GM12874 (cell line): Measurements from ENCODE around the gene PHTF2.

Source experiments
- TF ChIP-seq, protein P1 (sequence below): IDR thresholded peaks from 2 replicates; pipeline ENCODE4 v1.5.1; 2011; ENCODE audit warnings: low read depth, mild to moderate bottlenecking, control low read depth, low read length, moderate library complexity; ENCODE audit not compliant: insufficient read depth

The PHTF2 gene

DNA sequence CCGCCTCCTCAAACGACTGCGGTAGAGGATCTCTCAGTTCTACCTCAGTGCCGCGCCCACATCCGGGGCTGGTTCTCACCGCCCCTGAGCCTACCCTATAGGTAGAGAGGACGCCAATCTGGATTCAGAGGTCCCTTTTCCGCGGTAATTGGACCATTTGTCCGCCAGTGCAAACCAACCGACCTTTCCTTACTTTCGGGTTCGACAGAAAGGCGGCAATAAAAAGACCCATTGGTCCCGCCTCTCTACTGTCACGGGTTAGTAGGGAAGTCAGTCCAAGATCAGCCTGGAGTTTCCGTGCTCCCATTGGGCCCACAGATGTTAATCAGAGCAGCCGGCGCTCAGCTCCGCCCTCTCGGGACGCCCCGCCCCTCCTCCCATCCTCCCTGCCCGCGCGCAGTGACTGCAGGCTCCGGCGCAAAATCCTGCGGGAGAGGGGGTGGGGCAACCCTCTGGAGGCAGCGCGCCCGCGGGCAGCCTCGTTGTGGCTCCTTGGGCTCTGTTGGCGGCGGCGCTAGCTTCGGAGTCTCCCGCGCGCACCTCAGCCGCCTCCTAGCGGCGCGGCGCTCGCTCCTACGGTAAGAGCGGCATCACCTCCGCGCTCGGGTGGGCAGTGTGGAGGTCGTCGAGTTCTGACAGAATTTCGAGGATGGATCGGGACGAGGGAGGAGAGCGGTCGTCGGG is at the start of gene PHTF2, which contains the start of gene TMEM60:
Gene PHTF2, plus strand, starts transcription at position 380 of the 684 bp plus-strand sequence.
Gene TMEM60, minus strand, starts transcription at position 41 of the 684 bp plus-strand sequence. CDS start 4,061 bp downstream, outside the sequence.
- TF ChIP-seq, protein P1, sequence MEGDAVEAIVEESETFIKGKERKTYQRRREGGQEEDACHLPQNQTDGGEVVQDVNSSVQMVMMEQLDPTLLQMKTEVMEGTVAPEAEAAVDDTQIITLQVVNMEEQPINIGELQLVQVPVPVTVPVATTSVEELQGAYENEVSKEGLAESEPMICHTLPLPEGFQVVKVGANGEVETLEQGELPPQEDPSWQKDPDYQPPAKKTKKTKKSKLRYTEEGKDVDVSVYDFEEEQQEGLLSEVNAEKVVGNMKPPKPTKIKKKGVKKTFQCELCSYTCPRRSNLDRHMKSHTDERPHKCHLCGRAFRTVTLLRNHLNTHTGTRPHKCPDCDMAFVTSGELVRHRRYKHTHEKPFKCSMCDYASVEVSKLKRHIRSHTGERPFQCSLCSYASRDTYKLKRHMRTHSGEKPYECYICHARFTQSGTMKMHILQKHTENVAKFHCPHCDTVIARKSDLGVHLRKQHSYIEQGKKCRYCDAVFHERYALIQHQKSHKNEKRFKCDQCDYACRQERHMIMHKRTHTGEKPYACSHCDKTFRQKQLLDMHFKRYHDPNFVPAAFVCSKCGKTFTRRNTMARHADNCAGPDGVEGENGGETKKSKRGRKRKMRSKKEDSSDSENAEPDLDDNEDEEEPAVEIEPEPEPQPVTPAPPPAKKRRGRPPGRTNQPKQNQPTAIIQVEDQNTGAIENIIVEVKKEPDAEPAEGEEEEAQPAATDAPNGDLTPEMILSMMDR: peak; percentile 68

GRCh38 chr7:77752016-77752415 is 46.6 kb upstream of the PHTF2 start:
- TF ChIP-seq, protein P1: no peak

GRCh38 chr7:77753173-77753572 is 45.4 kb upstream of the PHTF2 start:
- TF ChIP-seq, protein P1: no peak

DNA sequence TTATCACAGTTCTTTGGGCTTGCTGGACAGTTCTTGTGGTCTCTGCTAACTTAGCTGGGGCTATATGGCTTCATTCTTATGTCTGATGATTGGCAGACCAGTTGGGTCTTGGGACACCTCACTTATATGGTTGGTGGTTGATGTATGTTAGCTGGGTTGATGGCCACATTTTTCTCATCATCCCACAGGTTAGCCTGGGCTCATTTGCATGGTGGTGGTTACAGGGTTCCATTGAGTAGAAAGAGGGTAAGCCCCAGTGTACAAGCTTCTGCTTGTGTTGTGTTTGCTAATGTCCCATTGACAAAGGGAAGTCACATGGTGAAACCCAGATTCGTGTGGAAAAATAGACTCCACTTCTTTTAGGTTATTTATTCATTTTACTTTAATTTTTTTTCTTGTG is 41.0 kb upstream of the PHTF2 start:
- TF ChIP-seq, protein P1: no peak

DNA sequence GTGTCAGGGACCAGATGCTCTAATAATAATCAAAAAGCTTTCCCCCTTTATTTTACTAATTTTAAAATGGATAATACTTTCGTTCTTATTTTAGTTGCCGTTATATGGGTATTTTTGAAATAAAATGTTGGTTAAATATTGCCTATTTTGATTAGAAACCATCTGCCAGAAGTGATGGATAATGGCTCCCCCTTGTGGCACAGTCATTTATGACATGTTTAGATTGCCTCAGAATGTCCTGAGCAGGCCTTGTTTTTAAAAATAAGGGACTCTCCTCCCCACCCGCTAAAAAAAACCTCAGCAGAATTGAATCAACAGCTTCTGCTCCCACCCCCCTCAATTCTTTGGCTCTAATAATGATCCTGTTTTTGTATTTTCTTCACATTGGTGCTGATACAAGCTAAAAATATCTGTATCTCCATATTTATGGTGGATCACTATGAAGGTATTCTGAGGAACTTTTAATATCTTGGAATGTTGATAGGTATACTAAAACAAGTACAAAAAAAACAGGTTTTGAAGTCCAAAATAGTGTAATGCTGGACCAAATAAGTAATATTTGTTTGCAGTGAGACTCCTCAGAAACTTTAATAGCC is 39.2 kb upstream of the PHTF2 start:
- TF ChIP-seq, protein P1: peak; percentile 55

GRCh38 chr7:77760809-77761453 is 37.6 kb upstream of the PHTF2 start:
- TF ChIP-seq, protein P1: no peak

GRCh38 chr7:77765481-77765880 is 33.1 kb upstream of the PHTF2 start:
- TF ChIP-seq, protein P1: no peak
